GM19099 (cell line): ENCODE results near the gene KCNK7.

Experiments
- POLR2A ChIP-seq: IDR thresholded peaks from 3 replicates; pipeline ENCODE4 v1.6.1; 2011; ENCODE audit warnings: low read depth; ENCODE audit not compliant: insufficient read length; ENCODE audit errors: extremely low read depth

KCNK7 gene

GRCh38 chr11:65576867-65577755, 18.5 kb downstream of the KCNK7 start:
- no peak for TF ChIP-seq POLR2A

- no peak for TF ChIP-seq POLR2A
Observed at GRCh38 chr11:65576232-65576866, 19.3 kb downstream of the KCNK7 start.

- TF ChIP-seq POLR2A, result peak; percentile 1
Observed at GRCh38 chr11:65575568-65576231, 19.9 kb downstream of the KCNK7 start, which contains the start of gene EHBP1L1. EHBP1L1 (plus strand) TSS chr11:65576053; CDS start chr11:65576303, 250 bp downstream.

- peak; percentile 11 for TF ChIP-seq POLR2A
Observed at GRCh38 chr11:65574811-65575567, 20.6 kb downstream of the KCNK7 start.

- TF ChIP-seq POLR2A, result peak; percentile 15
Observed at GRCh38 chr11:65574109-65574810, 21.3 kb downstream of the KCNK7 start.

GRCh38 chr11:65573391-65574079, 22.1 kb downstream of the KCNK7 start:
- TF ChIP-seq POLR2A, result no peak

- peak; percentile 51 for TF ChIP-seq POLR2A
Observed at GRCh38 chr11:65572356-65573051, 23.1 kb downstream of the KCNK7 start, which contains the start of gene FAM89B. FAM89B (plus strand) TSS chr11:65572538; CDS start chr11:65572670, 132 bp downstream.

- TF ChIP-seq POLR2A, result no peak
Observed at GRCh38 chr11:65571940-65572339, 23.7 kb downstream of the KCNK7 start.

- no peak for TF ChIP-seq POLR2A
Observed at GRCh38 chr11:65571420-65571819, 24.2 kb downstream of the KCNK7 start.

- TF ChIP-seq POLR2A, result peak; percentile 75
Observed at GRCh38 chr11:65569973-65570918, 25.4 kb downstream of the KCNK7 start, which contains the start of gene ZNRD2. ZNRD2 (plus strand) TSS chr11:65570477; CDS start chr11:65570492, 15 bp downstream.

- TF ChIP-seq POLR2A, result no peak
Observed at GRCh38 chr11:65569164-65569972, 26.2 kb downstream of the KCNK7 start.
